Measurements from ENCODE around the gene CPT1C. TPM values are rescaled to one million over a fixed set of nuclear protein-coding genes. Genes with fewer than 3 reads are reported as not detected.

Gene CPT1C
- total RNA-seq, 1 donor = 0.73 TPM

- H3K9me3 ChIP-seq (ENCODE audit: low read depth, low read length) = no peaks in the 10 kb centered on the region
- H3K4me1 ChIP-seq (ENCODE audit: insufficient read depth, low read length) = no peaks in the 10 kb centered on the region
- no peak overlapping the region for H3K4me3 ChIP-seq (ENCODE audit: low read length)
Measured at GRCh38 chr19:49739933-49740332, 49.0 kb downstream of the CPT1C start.

GRCh38 chr19:49741210-49741844 lies 50.4 kb downstream of the CPT1C start:
- Histone ChIP-seq H3K4me1 (ENCODE audit: insufficient read depth, low read length) (no peaks in the 10 kb centered on the region), H3K4me3 (ENCODE audit: low read length) (no peak overlapping the region), H3K27me3 (ENCODE audit: insufficient read depth, low read length) (no peaks in the 10 kb centered on the region), H3K9me3 (ENCODE audit: low read depth, low read length) (no peaks in the 10 kb centered on the region)

More at GRCh38 chr19:49739933-49740332, 49.0 kb downstream of the CPT1C start:
- no peaks in the 10 kb centered on the region for H3K27me3 ChIP-seq (ENCODE audit: insufficient read depth, low read length)

- Histone ChIP-seq H3K4me1 (ENCODE audit: insufficient read depth, low read length) (no peaks in the 10 kb centered on the region), H3K4me3 (ENCODE audit: low read length) (no peak overlapping the region), H3K27me3 (ENCODE audit: insufficient read depth, low read length) (no peaks in the 10 kb centered on the region), H3K9me3 (ENCODE audit: low read depth, low read length) (no peaks in the 10 kb centered on the region)
Measured at GRCh38 chr19:49744946-49745381, 54.0 kb downstream of the CPT1C start.

- Histone ChIP-seq H3K4me1 (ENCODE audit: insufficient read depth, low read length) (no peaks in the 10 kb centered on the region), H3K9me3 (ENCODE audit: low read depth, low read length) (no peaks in the 10 kb centered on the region), H3K27me3 (ENCODE audit: insufficient read depth, low read length) (no peaks in the 10 kb centered on the region), H3K4me3 (ENCODE audit: low read length) (no peak overlapping the region)
Measured at GRCh38 chr19:49746206-49746958, 55.5 kb downstream of the CPT1C start.

- Histone ChIP-seq H3K27me3 (ENCODE audit: insufficient read depth, low read length) (no peaks in the 10 kb centered on the region), H3K4me3 (ENCODE audit: low read length) (no peak overlapping the region), H3K9me3 (ENCODE audit: low read depth, low read length) (no peaks in the 10 kb centered on the region), H3K4me1 (ENCODE audit: insufficient read depth, low read length) (no peaks in the 10 kb centered on the region)
Measured at GRCh38 chr19:49749055-49749716, 58.3 kb downstream of the CPT1C start.

- Histone ChIP-seq H3K27me3 (ENCODE audit: insufficient read depth, low read length) (no peaks in the 10 kb centered on the region), H3K9me3 (ENCODE audit: low read depth, low read length) (no peaks in the 10 kb centered on the region), H3K4me1 (ENCODE audit: insufficient read depth, low read length) (no peaks in the 10 kb centered on the region), H3K4me3 (ENCODE audit: low read length) (no peak overlapping the region)
Measured at GRCh38 chr19:49749771-49750170, 58.9 kb downstream of the CPT1C start.

- no peaks in the 10 kb centered on the region for H3K4me1 ChIP-seq (ENCODE audit: insufficient read depth, low read length)
- H3K9me3 ChIP-seq (ENCODE audit: low read depth, low read length) = no peaks in the 10 kb centered on the region
- no peak overlapping the region for H3K4me3 ChIP-seq (ENCODE audit: low read length)
- H3K27me3 ChIP-seq (ENCODE audit: insufficient read depth, low read length) = no peaks in the 10 kb centered on the region
Measured at GRCh38 chr19:49752701-49753100, 61.8 kb downstream of the CPT1C start.

- Histone ChIP-seq H3K4me1 (ENCODE audit: insufficient read depth, low read length) (no peaks in the 10 kb centered on the region), H3K4me3 (ENCODE audit: low read length) (no peak overlapping the region), H3K9me3 (ENCODE audit: low read depth, low read length) (no peaks in the 10 kb centered on the region), H3K27me3 (ENCODE audit: insufficient read depth, low read length) (no peaks in the 10 kb centered on the region)
Measured at GRCh38 chr19:49755956-49756355, 65.0 kb downstream of the CPT1C start.

GRCh38 chr19:49758292-49758691 lies 67.4 kb downstream of the CPT1C start:
- Histone ChIP-seq H3K9me3 (ENCODE audit: low read depth, low read length) (no peaks in the 10 kb centered on the region), H3K27me3 (ENCODE audit: insufficient read depth, low read length) (no peaks in the 10 kb centered on the region), H3K4me1 (ENCODE audit: insufficient read depth, low read length) (peaks cover 4% of the 10 kb centered on the region), H3K4me3 (ENCODE audit: low read length) (no peak overlapping the region)

GRCh38 chr19:49761249-49761624 lies 70.3 kb downstream of the CPT1C start:
- no peaks in the 10 kb centered on the region for H3K27me3 ChIP-seq (ENCODE audit: insufficient read depth, low read length)
- peaks cover 14% of the 10 kb centered on the region for H3K4me1 ChIP-seq (ENCODE audit: insufficient read depth, low read length)
- no peak overlapping the region for H3K4me3 ChIP-seq (ENCODE audit: low read length)
- H3K9me3 ChIP-seq (ENCODE audit: low read depth, low read length) = no peaks in the 10 kb centered on the region

GRCh38 chr19:49761625-49762311 lies 70.9 kb downstream of the CPT1C start:
- H3K4me3 ChIP-seq (ENCODE audit: low read length) = no peak overlapping the region
- H3K4me1 ChIP-seq (ENCODE audit: insufficient read depth, low read length) = peaks cover 14% of the 10 kb centered on the region
- no peaks in the 10 kb centered on the region for H3K9me3 ChIP-seq (ENCODE audit: low read depth, low read length)
- H3K27me3 ChIP-seq (ENCODE audit: insufficient read depth, low read length) = no peaks in the 10 kb centered on the region

- Histone ChIP-seq H3K4me1 (ENCODE audit: insufficient read depth, low read length) (peaks cover 25% of the 10 kb centered on the region), H3K9me3 (ENCODE audit: low read depth, low read length) (no peaks in the 10 kb centered on the region), H3K27me3 (ENCODE audit: insufficient read depth, low read length) (no peaks in the 10 kb centered on the region), H3K4me3 (ENCODE audit: low read length) (no peak within 1 kb of the TSS)
Measured at GRCh38 chr19:49763230-49763629, 72.3 kb downstream of the CPT1C start, which contains the start of gene TSKS. Gene TSKS (minus strand): TSS chr19:49763306. CDS start chr19:49763247, 59 bp downstream.

Data from mononuclear cell (primary cell).